HEK293 (cell line): ENCODE measurements around the gene TMEM263.
A peak's percentile ranks its signal among the peaks of the same experiment; 100 is the strongest.

ENCODE experiments used
- CTCF ChIA-PET: fragments of 350-600 bp; formaldehyde crosslinking; extraction: SDS; loops from one replicate; lab custom pipeline; 2021; ENCODE audit warnings: antibody characterized with exemption; lab: Yijun Ruan, JAX
- POLR2A ChIA-PET: fragments of 300-600 bp; formaldehyde crosslinking; extraction: SDS; loops from one replicate; lab custom pipeline; 2020; ENCODE audit warnings: antibody characterized with exemption, inconsistent platforms; lab: Yijun Ruan, JAX
- H3K27ac ChIP-seq: fragments of 200-500 bp; sonication (Bioruptor generic); 2 replicates; pipeline ENCODE4 v1.5.1; 2014; ENCODE audit warnings: low read depth, low read length, control low read depth, inconsistent platforms; ENCODE audit errors: extremely low read depth
- H3K36me3 ChIP-seq, 2 experiments: fragments of 200-500 bp in 1 of 2; sonication (Bioruptor generic) in 1 of 2; 1 replicate in 1 of 2; 2 replicates in 1 of 2; pipeline ENCODE4 v1.5.1; 2014 to 2017; ENCODE audit warnings: inconsistent platforms in 2 of 2, low read length in 2 of 2; ENCODE audit not compliant: control insufficient read depth in 2 of 2, insufficient read depth in 1 of 2
- H3K4me1 ChIP-seq: fragments of 200-500 bp; sonication (Bioruptor generic); 2 replicates; pipeline ENCODE4 v1.5.1; 2014; ENCODE audit warnings: mild to moderate bottlenecking, low read length, inconsistent platforms; ENCODE audit not compliant: control insufficient read depth, insufficient read depth
- H3K4me3 ChIP-seq: 2 replicates; pipeline ENCODE4 v1.5.1; 2011; ENCODE audit warnings: low read depth, mild to moderate bottlenecking, control low read depth, low read length, moderate library complexity
- H3K9me3 ChIP-seq: fragments of 200-500 bp; sonication (Bioruptor generic); 2 replicates; pipeline ENCODE4 v1.5.1; 2014; ENCODE audit warnings: low read depth, low read length, inconsistent platforms; ENCODE audit not compliant: control insufficient read depth, insufficient read depth
- MEIS1 ChIP-seq: sonication (generic); formaldehyde crosslinking; IDR thresholded peaks from 2 replicates; pipeline ENCODE4 v1.8.1; 2022; ENCODE audit warnings: missing genetic modification reagents, mild to moderate bottlenecking, borderline replicate concordance
- SETDB1 ChIP-seq: IDR thresholded peaks from one replicate; pipeline ENCODE4 v1.6.1; 2017; ENCODE audit warnings: mild to moderate bottlenecking, low read length, moderate library complexity, mixed read lengths; ENCODE audit not compliant: insufficient read length
- WT1 ChIP-seq: fragments of 450-650 bp; formaldehyde crosslinking; IDR thresholded peaks from 2 replicates; pipeline ENCODE4 v1.5.1; 2016; ENCODE audit warnings: missing biosample characterization, missing genetic modification characterization
- ZNF184 ChIP-seq: fragments of 450-650 bp; IDR thresholded peaks from 2 replicates; pipeline ENCODE4 v1.5.1; 2018; ENCODE audit warnings: missing biosample characterization, mild to moderate bottlenecking, missing genetic modification characterization
- ZNF529 ChIP-seq: fragments of 450-650 bp; formaldehyde crosslinking; IDR thresholded peaks from 2 replicates; pipeline ENCODE4 v1.5.1; 2017; ENCODE audit warnings: missing genetic modification characterization, missing biosample characterization; ENCODE audit not compliant: insufficient replicate concordance
- ZNF549 ChIP-seq: fragments of 450-650 bp; IDR thresholded peaks from 2 replicates; pipeline ENCODE4 v1.5.1; 2018; ENCODE audit warnings: missing biosample characterization, missing genetic modification characterization, mild to moderate bottlenecking, inconsistent platforms, moderate library complexity
- ZNF585B ChIP-seq: fragments of 450-650 bp; formaldehyde crosslinking; IDR thresholded peaks from 2 replicates; pipeline ENCODE4 v1.5.1; 2016; ENCODE audit warnings: missing biosample characterization, missing genetic modification characterization
- ZNF626 ChIP-seq: fragments of 450-650 bp; sonication (Bioruptor Pico); formaldehyde crosslinking; IDR thresholded peaks from 2 replicates; pipeline ENCODE4 v1.5.1; 2018; ENCODE audit warnings: missing biosample characterization, missing genetic modification characterization, inconsistent platforms
- ZNF830 ChIP-seq: fragments of 450-650 bp; IDR thresholded peaks from 2 replicates; pipeline ENCODE4 v1.5.0; 2018; ENCODE audit warnings: missing biosample characterization, missing genetic modification characterization, low read depth, mild to moderate bottlenecking, moderate library complexity
- TF ChIP-seq, protein P1 (sequence below): fragments of 450-650 bp; formaldehyde crosslinking; conservative IDR thresholded peaks from 2 replicates; pipeline ENCODE4 v1.5.1; 2016; ENCODE audit warnings: low read depth, missing biosample characterization, missing genetic modification characterization
- TF ChIP-seq, protein P2 (sequence below): fragments of 450-650 bp; formaldehyde crosslinking; IDR thresholded peaks from 2 replicates; pipeline ENCODE4 v1.5.1; 2016; ENCODE audit warnings: missing biosample characterization, missing genetic modification characterization
- TF ChIP-seq, protein P3 (sequence below): fragments of 450-650 bp; formaldehyde crosslinking; IDR thresholded peaks from 2 replicates; pipeline ENCODE4 v1.5.1; 2016; ENCODE audit warnings: missing biosample characterization, missing genetic modification characterization
- TF ChIP-seq, protein P4 (sequence below): fragments of 450-650 bp; formaldehyde crosslinking; conservative IDR thresholded peaks from 2 replicates; pipeline ENCODE4 v1.5.1; 2016; ENCODE audit warnings: low read depth, missing biosample characterization, missing genetic modification characterization
- TF ChIP-seq, protein P5 (sequence below): fragments of 450-650 bp; formaldehyde crosslinking; IDR thresholded peaks from 2 replicates; pipeline ENCODE4 v1.5.1; 2016; ENCODE audit warnings: missing biosample characterization, missing genetic modification characterization

The TMEM263 gene

DNA sequence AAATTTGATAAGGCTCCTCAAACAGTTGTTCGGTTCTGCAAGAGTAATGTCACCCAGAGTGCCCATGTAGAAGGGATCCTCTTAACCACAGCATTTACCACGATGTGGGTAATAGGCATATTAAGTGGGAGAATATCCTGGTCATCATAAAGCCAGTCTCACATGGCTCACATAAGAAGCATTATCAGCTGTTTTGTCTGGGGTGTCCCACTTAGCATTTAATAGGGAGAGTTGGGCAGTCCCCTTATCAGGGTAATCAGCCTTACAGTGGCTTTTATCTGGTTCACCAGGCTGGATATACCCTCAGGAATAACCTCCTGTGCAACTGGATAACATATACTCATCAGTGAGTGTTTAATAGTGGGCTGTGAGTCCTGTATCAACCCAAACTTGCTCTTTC is 12.9 kb upstream of the TMEM263 start (continued):
- TF ChIP-seq, protein P1, sequence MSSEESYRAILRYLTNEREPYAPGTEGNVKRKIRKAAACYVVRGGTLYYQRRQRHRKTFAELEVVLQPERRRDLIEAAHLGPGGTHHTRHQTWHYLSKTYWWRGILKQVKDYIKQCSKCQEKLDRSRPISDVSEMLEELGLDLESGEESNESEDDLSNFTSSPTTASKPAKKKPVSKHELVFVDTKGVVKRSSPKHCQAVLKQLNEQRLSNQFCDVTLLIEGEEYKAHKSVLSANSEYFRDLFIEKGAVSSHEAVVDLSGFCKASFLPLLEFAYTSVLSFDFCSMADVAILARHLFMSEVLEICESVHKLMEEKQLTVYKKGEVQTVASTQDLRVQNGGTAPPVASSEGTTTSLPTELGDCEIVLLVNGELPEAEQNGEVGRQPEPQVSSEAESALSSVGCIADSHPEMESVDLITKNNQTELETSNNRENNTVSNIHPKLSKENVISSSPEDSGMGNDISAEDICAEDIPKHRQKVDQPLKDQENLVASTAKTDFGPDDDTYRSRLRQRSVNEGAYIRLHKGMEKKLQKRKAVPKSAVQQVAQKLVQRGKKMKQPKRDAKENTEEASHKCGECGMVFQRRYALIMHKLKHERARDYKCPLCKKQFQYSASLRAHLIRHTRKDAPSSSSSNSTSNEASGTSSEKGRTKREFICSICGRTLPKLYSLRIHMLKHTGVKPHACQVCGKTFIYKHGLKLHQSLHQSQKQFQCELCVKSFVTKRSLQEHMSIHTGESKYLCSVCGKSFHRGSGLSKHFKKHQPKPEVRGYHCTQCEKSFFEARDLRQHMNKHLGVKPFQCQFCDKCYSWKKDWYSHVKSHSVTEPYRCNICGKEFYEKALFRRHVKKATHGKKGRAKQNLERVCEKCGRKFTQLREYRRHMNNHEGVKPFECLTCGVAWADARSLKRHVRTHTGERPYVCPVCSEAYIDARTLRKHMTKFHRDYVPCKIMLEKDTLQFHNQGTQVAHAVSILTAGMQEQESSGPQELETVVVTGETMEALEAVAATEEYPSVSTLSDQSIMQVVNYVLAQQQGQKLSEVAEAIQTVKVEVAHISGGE (tag by site-specific recombination), result no peak
- TF ChIP-seq, protein P2, sequence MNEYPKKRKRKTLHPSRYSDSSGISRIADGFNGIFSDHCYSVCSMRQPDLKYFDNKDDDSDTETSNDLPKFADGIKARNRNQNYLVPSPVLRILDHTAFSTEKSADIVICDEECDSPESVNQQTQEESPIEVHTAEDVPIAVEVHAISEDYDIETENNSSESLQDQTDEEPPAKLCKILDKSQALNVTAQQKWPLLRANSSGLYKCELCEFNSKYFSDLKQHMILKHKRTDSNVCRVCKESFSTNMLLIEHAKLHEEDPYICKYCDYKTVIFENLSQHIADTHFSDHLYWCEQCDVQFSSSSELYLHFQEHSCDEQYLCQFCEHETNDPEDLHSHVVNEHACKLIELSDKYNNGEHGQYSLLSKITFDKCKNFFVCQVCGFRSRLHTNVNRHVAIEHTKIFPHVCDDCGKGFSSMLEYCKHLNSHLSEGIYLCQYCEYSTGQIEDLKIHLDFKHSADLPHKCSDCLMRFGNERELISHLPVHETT (tag by site-specific recombination), result no peak
- TF ChIP-seq ZNF830 (tag by site-specific recombination) (no peak), ZNF585B (no peak)
- TF ChIP-seq, protein P3, sequence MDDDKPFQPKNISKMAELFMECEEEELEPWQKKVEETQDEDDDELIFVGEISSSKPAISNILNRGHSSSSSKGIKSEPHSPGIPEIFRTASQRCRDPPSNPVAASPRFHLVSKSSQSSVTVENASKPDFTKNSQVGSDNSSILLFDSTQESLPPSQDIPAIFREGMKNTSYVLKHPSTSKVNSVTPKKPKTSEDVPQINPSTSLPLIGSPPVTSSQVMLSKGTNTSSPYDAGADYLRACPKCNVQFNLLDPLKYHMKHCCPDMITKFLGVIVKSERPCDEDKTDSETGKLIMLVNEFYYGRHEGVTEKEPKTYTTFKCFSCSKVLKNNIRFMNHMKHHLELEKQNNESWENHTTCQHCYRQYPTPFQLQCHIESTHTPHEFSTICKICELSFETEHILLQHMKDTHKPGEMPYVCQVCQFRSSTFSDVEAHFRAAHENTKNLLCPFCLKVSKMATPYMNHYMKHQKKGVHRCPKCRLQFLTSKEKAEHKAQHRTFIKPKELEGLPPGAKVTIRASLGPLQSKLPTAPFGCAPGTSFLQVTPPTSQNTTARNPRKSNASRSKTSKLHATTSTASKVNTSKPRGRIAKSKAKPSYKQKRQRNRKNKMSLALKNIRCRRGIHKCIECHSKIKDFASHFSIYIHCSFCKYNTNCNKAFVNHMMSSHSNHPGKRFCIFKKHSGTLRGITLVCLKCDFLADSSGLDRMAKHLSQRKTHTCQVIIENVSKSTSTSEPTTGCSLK, result no peak

DNA sequence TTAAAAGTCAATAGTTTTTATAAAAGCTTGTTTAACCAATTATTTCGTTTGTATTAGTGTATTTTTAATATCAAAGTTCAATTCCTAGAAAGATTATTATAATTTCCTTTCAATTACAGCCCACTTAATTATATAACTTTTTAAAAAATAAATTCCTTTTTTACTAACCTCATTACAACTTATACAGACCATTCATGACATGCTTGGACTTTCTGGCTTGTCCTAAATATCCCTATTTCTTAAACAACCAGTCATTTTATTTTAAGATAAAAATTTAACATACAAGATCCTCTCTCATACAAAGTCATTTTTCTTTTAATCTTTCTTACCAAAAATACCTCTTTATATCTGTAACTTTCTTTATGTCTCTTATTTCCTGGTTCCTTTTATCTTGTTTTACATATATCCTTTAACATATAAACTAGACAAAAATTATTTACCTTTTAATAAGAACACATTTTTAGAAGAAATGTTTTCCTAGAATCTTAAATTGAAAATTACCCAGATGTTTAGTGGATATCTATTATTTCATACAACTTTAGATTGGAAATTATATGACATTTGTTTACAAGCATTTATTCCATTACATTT is 10.4 kb upstream of the TMEM263 start:
- Histone ChIP-seq H3K4me1 (no peaks in the 10 kb centered on the region), H3K4me3 (no peak overlapping the region), H3K36me3 (no peaks in the 10 kb centered on the region), H3K9me3 (no peaks in the 10 kb centered on the region), H3K27ac (no peak overlapping the region)
- CTCF ChIA-PET, result no interaction called here
- POLR2A ChIA-PET, result no interaction called here
- TF ChIP-seq ZNF549 (tag by site-specific recombination), result peak; percentile 62; the same call in 1 of the 2 replicates
- no peak for TF ChIP-seq MEIS1 (CRISPR knock-in tag)
- TF ChIP-seq ZNF529 (tag by site-specific recombination), result peak; percentile 56
- TF ChIP-seq WT1 (tag by site-specific recombination), result no peak
- TF ChIP-seq, protein P4, sequence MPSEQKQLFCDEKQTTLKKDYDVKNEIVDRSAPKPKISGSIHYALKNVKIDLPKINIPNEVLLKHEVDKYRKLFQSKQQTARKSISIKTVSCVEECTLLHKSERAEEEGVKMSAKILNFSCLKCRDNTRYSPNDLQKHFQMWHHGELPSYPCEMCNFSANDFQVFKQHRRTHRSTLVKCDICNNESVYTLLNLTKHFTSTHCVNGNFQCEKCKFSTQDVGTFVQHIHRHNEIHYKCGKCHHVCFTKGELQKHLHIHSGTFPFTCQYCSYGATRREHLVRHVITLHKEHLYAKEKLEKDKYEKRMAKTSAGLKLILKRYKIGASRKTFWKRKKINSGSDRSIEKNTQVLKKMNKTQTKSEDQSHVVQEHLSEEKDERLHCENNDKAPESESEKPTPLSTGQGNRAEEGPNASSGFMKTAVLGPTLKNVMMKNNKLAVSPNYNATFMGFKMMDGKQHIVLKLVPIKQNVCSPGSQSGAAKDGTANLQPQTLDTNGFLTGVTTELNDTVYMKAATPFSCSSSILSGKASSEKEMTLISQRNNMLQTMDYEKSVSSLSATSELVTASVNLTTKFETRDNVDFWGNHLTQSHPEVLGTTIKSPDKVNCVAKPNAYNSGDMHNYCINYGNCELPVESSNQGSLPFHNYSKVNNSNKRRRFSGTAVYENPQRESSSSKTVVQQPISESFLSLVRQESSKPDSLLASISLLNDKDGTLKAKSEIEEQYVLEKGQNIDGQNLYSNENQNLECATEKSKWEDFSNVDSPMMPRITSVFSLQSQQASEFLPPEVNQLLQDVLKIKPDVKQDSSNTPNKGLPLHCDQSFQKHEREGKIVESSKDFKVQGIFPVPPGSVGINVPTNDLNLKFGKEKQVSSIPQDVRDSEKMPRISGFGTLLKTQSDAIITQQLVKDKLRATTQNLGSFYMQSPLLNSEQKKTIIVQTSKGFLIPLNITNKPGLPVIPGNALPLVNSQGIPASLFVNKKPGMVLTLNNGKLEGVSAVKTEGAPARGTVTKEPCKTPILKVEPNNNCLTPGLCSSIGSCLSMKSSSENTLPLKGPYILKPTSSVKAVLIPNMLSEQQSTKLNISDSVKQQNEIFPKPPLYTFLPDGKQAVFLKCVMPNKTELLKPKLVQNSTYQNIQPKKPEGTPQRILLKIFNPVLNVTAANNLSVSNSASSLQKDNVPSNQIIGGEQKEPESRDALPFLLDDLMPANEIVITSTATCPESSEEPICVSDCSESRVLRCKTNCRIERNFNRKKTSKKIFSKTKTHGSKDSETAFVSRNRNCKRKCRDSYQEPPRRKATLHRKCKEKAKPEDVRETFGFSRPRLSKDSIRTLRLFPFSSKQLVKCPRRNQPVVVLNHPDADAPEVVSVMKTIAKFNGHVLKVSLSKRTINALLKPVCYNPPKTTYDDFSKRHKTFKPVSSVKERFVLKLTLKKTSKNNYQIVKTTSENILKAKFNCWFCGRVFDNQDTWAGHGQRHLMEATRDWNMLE (tag by site-specific recombination), result peak; percentile 29; the same call in 1 of the 2 replicates
- 0 out of 2 replicates have a peak, but pooled peaks have one; percentile 65 for TF ChIP-seq ZNF626 (tag by site-specific recombination)
- TF ChIP-seq, protein P5, sequence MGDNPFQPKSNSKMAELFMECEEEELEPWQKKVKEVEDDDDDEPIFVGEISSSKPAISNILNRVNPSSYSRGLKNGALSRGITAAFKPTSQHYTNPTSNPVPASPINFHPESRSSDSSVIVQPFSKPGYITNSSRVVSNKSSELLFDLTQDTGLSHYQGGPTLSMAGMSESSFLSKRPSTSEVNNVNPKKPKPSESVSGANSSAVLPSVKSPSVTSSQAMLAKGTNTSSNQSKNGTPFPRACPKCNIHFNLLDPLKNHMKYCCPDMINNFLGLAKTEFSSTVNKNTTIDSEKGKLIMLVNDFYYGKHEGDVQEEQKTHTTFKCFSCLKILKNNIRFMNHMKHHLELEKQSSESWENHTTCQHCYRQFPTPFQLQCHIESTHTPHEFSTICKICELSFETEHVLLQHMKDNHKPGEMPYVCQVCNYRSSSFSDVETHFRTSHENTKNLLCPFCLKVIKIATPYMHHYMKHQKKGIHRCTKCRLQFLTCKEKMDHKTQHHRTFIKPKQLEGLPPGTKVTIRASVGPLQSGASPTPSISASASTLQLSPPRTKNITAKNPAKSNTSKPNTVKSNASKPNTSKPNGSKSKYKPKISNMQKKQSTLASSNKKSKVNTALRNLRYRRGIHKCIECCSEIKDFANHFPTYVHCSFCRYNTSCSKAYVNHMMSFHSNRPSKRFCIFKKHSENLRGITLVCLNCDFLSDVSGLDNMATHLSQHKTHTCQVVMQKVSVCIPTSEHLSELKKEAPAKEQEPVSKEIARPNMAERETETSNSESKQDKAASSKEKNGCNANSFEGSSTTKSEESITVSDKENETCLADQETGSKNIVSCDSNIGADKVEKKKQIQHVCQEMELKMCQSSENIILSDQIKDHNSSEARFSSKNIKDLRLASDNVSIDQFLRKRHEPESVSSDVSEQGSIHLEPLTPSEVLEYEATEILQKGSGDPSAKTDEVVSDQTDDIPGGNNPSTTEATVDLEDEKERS, result 0 out of 2 replicates have a peak, but pooled peaks have one; percentile 25
- TF ChIP-seq ZNF184 (tag by site-specific recombination), result peak; percentile 23; the same call in 1 of the 2 replicates
- TF ChIP-seq SETDB1, result peak; percentile 99
